ENCODE results near the gene RWDD4. TPM values are rescaled to one million over a fixed set of nuclear protein-coding genes. Genes with fewer than 3 reads are reported as not detected.

RWDD4 gene
- total RNA-seq (2014; rRNA removed; shearing (Covaris generic)) (14.4 and 20.4 TPM in 2 replicates), total RNA-seq (2022) (26.4 and 27.6 TPM in 2 replicates), Bru-seq, nascent RNA (percentile 73 among the genes with signal in this experiment), BruChase-seq, experiment 1, labeled RNA remaining after a 6-hour chase (percentile 79 among the genes with signal in this experiment), BruChase-seq, experiment 2, labeled RNA remaining after a 2-hour chase (percentile 76 among the genes with signal in this experiment)
- long read RNA-seq, transcript RWDD4-202 (7 exons, 2,590 nt) = major isoform, 31 of 49 reads
- long read RNA-seq, partial matches to known transcripts = 0 of 49 reads
- long read RNA-seq, other reads (novel, unspliced or antisense) = 18 of 49 reads

DNA sequence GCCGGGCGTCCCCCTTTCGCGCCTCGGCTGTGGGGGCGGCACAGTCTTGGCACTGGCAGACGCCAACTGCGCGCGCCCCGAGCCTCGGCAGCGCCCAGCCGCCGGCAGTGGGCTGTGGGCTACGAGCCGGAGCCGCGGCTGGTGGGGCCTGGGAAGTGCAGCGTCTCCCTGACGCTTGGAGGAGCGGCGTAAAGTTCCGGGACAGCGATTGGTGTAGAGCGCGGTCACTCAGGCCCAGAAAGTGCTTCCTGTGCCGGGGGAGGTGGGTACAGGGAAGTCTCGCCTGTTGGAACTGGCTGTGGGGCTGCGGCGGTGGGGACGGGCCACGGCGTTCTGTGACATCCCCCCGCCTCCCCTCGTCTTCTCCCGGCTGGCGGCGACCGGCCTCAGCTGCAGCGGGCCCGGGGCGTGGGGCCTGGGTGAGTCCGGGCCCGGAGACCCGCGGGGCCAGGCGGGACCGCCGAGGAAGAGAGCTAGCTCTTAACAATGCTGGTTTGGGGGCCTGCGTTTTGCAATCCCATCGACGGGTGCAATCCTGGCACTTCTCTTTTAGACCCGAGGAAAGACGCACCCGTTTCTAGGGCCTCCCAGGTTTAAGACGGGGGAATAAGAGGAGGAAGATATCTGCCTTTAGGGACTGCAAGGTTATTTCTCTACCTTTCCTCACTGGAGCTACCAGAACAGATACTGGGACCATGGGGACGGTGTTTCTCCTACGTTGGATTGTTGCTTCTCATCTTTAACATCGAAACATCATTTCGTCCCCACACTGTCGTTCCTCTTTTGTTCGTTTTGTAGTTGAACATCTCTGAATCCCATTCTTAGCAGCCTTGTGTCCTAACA, at the start of gene RWDD4, which contains the start of gene TRAPPC11:
Gene RWDD4, minus strand, starts transcription at position 157 of the 843 bp plus-strand sequence. CDS start 233 bp downstream, outside the sequence.
Gene TRAPPC11, plus strand, starts transcription at position 265 of the 843 bp plus-strand sequence. CDS start 4,575 bp downstream, outside the sequence.
- peak; percentile 96 for DNase-seq (ENCODE audit: low spot score)
- peaks cover 48% of the 10 kb centered on the region; the same call in 1 of the 2 replicates for H3K79me2 ChIP-seq (ENCODE audit: insufficient read depth, low read depth, low read length)
- ChIA-PET POLR2A (interaction anchor here (0.9 to 2.1 kb wide), 4 partner anchors 10 to 189 kb away, joined by 3 to 10 read pairs (median 5); no protein-coding TSS in a partner anchor), CTCF (ENCODE audit: unreplicated experiment) (no interaction called here)
- H3K4me3 ChIP-seq (ENCODE audit: low read depth, low read length, poor library complexity, severe bottlenecking) = peak within 1 kb of the TSS; percentile 77
- H3K4me1 ChIP-seq (ENCODE audit: insufficient read depth, low read length, poor library complexity, severe bottlenecking) = peaks cover 18% of the 10 kb centered on the region
- no TSS peak for BruUV-seq (replicated peaks)
- peak within 1 kb of the TSS; percentile 82 for H3K4me2 ChIP-seq (ENCODE audit: low read length)
- no peaks in the 10 kb centered on the region for H4K20me1 ChIP-seq (ENCODE audit: insufficient read depth, low read length)
- no peaks in the 10 kb centered on the region for H3K9me2 ChIP-seq (ENCODE audit: insufficient read depth, low read length)
- H3K36me3 ChIP-seq (ENCODE audit: insufficient read depth, low read length) = peaks cover 21% of the 10 kb centered on the region
- peak within 1 kb of the TSS; percentile 50 for H3K27ac ChIP-seq (ENCODE audit: low read depth, low read length, poor library complexity, severe bottlenecking)
- no peak for TF ChIP-seq EZH2phosphoT487 (IDR thresholded peaks at IDR 0.05; ENCODE audit: borderline replicate concordance, low read depth, low read length)
- TF ChIP-seq CTCF (conservative IDR thresholded peaks at IDR 0.05; ENCODE audit: low read length) = no peak
- intact Hi-C loops (cut with micrococcal nuclease; ENCODE audit: unreplicated experiment) = loop anchor here (1.0 to 2.0 kb wide), 2 partner anchors 155 to 214 kb away; partner anchors contain the start of gene CDKN2AIP
- H2AFZ ChIP-seq (ENCODE audit: low read length) = peak within 1 kb of the TSS; percentile 85
- H3K9me3 ChIP-seq (ENCODE audit: low read length) = no peaks in the 10 kb centered on the region

DNA sequence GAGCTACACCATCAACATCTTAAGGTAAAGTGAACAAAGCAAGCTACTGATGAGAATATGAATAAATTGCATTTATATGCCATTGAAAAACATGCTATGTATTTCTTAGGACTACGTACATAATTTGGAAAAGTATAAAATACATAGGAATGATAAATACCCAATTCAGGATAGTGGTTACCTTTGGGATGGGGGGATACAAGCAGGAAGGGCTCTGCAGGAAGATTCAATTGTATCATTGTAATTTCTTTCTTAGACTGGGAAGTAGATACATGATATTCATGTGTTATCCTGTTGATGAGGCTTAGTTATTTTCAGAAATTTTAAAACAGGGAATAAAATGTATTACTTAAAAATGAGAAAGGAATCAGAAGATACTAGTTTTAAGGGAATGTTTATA, 43.5 kb upstream of the RWDD4 start:
- no peak overlapping the region for H3K27ac ChIP-seq (ENCODE audit: low read depth, low read length, poor library complexity, severe bottlenecking)
- H3K4me2 ChIP-seq (ENCODE audit: low read length) = no peak overlapping the region
- H3K79me2 ChIP-seq (ENCODE audit: insufficient read depth, low read depth, low read length) = no peaks in the 10 kb centered on the region
- TF ChIP-seq CTCF (conservative IDR thresholded peaks at IDR 0.05; ENCODE audit: low read length) (no peak), EZH2phosphoT487 (IDR thresholded peaks at IDR 0.05; ENCODE audit: borderline replicate concordance, low read depth, low read length) (no peak)
- H3K4me1 ChIP-seq (ENCODE audit: insufficient read depth, low read length, poor library complexity, severe bottlenecking) = no peaks in the 10 kb centered on the region
- no peak overlapping the region for H3K4me3 ChIP-seq (ENCODE audit: low read depth, low read length, poor library complexity, severe bottlenecking)
- CTCF ChIA-PET (ENCODE audit: unreplicated experiment) = no interaction called here
- intact Hi-C loops (cut with micrococcal nuclease; ENCODE audit: unreplicated experiment) = no loop called here
- no peaks in the 10 kb centered on the region for H3K9me3 ChIP-seq (ENCODE audit: low read length)
- no peaks in the 10 kb centered on the region for H3K9me2 ChIP-seq (ENCODE audit: insufficient read depth, low read length)
- DNase-seq (ENCODE audit: low spot score) = no peak
- no peaks in the 10 kb centered on the region for H4K20me1 ChIP-seq (ENCODE audit: insufficient read depth, low read length)
- no peak overlapping the region for H2AFZ ChIP-seq (ENCODE audit: low read length)
- POLR2A ChIA-PET = no interaction called here
- peaks cover 90% of the 10 kb centered on the region for H3K36me3 ChIP-seq (ENCODE audit: insufficient read depth, low read length)
- no TSS peak for BruUV-seq (replicated peaks)
